Measurements from ENCODE around the gene IKZF2. TPM values are rescaled to one million over a fixed set of nuclear protein-coding genes. Genes with fewer than 3 reads are reported as not detected.

Gene IKZF2
- total RNA-seq, 1 experiment from 2014 or later: 0.14 TPM

DNA sequence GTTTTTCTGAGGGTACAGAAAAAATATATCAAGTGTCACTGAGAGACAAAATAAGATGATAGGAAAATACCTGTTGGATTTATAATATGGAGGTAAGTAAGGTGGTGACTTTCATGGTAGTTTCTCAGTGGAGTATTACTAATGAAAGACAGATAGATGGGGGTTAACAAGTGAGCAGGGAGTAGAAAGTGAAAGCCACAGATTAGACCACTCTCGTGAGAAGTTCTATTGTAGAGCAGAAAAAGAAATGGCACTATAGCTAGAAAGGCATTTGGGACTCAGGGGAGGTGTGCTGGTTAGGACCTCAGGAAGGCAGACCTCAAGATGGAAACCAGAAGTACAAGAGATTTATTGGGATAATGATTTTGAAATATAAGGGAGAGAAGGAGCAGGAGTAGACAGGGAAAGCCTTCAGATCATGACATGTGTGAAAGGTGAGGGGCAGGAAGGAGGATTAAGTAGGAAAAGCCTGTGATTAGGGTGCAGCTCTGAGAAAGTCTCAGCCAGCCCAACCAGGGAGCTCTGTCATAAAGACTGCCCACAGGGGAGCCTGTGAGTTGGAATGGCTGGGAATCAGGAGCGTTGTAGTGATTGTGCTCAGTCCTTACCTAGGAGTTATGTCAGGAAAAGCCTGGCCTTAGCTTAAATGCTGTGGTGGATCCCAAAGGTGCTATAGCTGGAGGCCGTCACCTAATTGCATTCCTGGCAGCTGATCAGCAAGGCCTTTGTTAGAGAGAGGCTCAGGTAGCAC lies 198.1 kb downstream of the IKZF2 start:
- in situ Hi-C loops (cut with HindIII; ENCODE audit: low pct_unique_long_range_greater_than_20kb, low sequenced_read_pairs): no loop called here
- no peak for DNase-seq (ENCODE audit: low read depth)

DNA sequence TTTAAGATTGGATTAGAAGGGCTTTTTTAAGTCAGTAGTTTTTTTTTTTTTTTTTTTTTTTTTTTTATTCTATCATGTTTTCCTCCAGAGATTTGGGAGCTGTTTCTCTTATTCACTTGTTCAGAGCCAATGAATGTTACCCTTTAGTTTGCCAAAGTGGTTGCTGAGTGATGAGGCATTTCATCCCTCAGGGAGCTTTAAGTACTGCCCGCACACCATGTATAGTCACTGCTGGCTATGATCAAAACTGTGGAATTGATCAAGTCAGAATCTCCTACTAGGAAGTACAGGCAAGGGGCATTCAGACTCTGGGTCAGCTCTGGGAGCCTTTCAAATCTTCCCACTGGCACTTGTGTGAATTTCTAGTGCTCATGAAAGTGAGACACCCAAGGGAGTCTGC lies 201.6 kb downstream of the IKZF2 start:
- no peak for DNase-seq (ENCODE audit: low read depth)
- in situ Hi-C loops (cut with HindIII; ENCODE audit: low pct_unique_long_range_greater_than_20kb, low sequenced_read_pairs): no loop called here

Other genes with a start within 250 kb of the IKZF2 start
- gene SPAG16, start 132.9 kb upstream of the IKZF2 start, total RNA-seq (2014; rRNA removed; shearing (Covaris generic); ENCODE audit: low replicate concordance): 38.4 and 41.0 TPM in 2 replicates